OCI-LY3 (cell line): Measurements from ENCODE around the gene PAK5.

ENCODE experiments used
- EZH2phosphoT487 ChIP-seq: fragments of 200-600 bp; shearing (Covaris generic); IDR thresholded peaks from 2 replicates; pipeline ENCODE4 v1.6.1; 2018; ENCODE audit warnings: antibody characterized with exemption, mixed run types, low read depth
- TF ChIP-seq, protein P1 (sequence below): fragments of 200-600, 300-600 bp; sonication (generic); IDR thresholded peaks from 2 replicates; pipeline ENCODE4 v1.5.1; 2014; ENCODE audit warnings: antibody characterized with exemption, low read length, low read depth

DNA sequence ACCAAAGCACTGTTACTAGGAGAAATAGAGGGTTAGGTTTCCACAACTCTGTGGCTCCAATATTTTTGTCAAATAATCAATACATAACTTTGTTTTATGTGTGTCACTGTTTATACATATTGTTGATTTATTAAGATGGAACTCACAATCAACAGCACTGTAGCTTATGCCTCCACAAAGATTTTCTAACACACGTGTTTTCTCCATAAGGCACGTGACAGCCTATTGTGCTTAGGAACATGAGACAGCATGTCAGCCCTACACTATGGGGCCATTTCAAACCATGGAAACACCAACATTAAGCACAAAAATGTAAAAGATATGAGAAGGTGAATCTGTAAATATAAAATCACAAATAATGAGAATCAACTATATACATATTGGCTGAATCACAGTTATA, 127.0 kb downstream of the PAK5 start:
- TF ChIP-seq EZH2phosphoT487 = no peak
- TF ChIP-seq, protein P1, sequence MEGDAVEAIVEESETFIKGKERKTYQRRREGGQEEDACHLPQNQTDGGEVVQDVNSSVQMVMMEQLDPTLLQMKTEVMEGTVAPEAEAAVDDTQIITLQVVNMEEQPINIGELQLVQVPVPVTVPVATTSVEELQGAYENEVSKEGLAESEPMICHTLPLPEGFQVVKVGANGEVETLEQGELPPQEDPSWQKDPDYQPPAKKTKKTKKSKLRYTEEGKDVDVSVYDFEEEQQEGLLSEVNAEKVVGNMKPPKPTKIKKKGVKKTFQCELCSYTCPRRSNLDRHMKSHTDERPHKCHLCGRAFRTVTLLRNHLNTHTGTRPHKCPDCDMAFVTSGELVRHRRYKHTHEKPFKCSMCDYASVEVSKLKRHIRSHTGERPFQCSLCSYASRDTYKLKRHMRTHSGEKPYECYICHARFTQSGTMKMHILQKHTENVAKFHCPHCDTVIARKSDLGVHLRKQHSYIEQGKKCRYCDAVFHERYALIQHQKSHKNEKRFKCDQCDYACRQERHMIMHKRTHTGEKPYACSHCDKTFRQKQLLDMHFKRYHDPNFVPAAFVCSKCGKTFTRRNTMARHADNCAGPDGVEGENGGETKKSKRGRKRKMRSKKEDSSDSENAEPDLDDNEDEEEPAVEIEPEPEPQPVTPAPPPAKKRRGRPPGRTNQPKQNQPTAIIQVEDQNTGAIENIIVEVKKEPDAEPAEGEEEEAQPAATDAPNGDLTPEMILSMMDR = no peak
